ELF-1 (cell line): ENCODE measurements around the gene PPP1R17.

ENCODE experiments used
- DNase-seq: peaks from one replicate; pipeline ENCODE4 v3.0.0-alpha.2; 2016; ENCODE audit warnings: low read depth, low spot score

Gene PPP1R17

GRCh38 chr7:31699050-31699449 lies 12.0 kb downstream of the PPP1R17 start:
- no peak for DNase-seq

GRCh38 chr7:31702354-31702753 lies 15.3 kb downstream of the PPP1R17 start:
- no peak for DNase-seq

DNA sequence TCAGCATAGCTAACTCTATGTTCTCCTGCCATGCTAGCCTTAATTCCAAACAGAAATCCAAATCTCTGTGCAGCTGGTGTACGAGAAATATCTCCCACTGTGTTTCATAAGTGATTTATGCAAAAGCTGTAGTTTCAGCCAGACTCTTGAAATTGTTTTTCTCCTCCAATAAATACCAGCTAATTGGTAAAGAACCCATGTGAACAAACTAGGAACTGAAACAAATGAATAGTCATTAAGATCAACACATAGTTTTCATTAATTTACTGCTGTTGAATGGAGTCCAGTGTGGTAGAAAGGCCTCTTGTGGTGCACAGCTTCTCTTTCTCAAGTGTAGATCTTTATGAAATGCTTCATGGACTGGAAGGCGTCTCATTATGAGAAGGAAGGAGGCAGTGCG lies 18.4 kb downstream of the PPP1R17 start:
- no peak for DNase-seq

- no peak for DNase-seq
Measured at GRCh38 chr7:31707089-31707488, 20.1 kb downstream of the PPP1R17 start.

GRCh38 chr7:31710171-31710570 lies 23.2 kb downstream of the PPP1R17 start:
- DNase-seq: peak; percentile 77

DNA sequence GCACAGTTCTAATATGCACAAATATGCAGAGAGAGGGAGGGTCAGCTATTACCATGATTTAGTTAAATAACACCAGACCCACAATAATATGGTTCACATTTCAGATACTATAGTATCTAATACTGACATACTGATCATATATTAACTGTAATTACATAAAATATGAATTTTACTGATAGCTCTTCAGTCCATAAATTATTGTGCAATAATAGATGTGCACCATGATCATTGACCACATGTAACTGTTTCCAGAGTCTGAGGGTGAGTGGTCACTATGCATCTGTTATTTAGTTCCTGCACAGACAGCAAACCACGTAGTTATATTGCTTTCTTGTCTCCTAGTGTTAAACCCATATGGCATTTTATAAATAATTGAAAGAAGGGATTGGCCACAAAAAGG lies 29.3 kb downstream of the PPP1R17 start:
- DNase-seq: no peak

DNA sequence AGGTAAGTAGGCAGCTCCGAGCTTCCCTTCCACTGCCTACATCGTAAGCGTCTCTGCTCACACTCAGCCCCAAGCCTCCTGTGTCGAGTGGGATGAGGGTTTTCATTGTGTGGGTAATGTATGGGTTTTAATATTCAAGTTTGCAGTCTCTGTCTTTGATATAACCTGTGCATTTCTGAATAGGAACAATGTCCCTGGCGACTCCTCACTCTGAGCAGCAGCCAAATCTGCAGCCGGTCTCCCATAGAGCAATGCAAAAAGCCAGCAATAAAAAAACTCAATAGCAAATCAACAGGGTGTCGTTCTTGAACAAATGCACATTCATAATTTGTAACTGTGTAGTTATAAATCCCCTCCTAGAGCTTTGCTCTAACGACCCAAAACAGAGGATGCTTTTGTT lies 33.4 kb downstream of the PPP1R17 start:
- DNase-seq: no peak

GRCh38 chr7:31724696-31725095 lies 37.7 kb downstream of the PPP1R17 start:
- no peak for DNase-seq

DNA sequence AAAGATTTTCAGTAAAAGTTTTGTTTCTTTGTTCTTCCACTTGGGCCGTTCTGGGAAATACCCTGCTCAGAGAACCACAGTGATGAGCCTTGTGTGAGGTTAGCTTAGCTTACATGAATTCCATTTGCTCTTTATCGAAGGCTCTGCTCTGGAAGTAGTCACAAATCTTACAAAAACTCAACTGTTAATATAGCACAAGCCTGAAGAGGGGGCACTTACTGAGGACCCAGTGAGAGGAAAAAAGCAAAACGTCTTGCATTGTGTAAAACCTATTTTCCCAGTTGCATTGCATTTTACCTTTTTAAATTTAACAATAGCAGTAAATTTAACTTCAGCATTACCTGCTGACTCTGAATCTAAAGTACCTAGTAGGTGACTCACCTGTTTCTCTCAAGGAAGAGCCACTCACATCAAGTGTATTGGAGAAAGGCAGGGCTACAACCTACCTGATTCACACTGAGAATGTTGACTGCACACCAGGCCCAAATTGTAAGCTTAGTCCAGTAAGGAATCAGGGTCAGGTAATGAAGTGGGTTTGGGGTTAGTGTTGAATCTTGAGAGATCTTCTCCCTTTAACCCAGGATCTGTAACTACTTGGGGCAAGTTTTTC lies 42.3 kb downstream of the PPP1R17 start:
- DNase-seq: no peak

- DNase-seq: no peak
Measured at GRCh38 chr7:31734456-31734855, 47.4 kb downstream of the PPP1R17 start.

DNA sequence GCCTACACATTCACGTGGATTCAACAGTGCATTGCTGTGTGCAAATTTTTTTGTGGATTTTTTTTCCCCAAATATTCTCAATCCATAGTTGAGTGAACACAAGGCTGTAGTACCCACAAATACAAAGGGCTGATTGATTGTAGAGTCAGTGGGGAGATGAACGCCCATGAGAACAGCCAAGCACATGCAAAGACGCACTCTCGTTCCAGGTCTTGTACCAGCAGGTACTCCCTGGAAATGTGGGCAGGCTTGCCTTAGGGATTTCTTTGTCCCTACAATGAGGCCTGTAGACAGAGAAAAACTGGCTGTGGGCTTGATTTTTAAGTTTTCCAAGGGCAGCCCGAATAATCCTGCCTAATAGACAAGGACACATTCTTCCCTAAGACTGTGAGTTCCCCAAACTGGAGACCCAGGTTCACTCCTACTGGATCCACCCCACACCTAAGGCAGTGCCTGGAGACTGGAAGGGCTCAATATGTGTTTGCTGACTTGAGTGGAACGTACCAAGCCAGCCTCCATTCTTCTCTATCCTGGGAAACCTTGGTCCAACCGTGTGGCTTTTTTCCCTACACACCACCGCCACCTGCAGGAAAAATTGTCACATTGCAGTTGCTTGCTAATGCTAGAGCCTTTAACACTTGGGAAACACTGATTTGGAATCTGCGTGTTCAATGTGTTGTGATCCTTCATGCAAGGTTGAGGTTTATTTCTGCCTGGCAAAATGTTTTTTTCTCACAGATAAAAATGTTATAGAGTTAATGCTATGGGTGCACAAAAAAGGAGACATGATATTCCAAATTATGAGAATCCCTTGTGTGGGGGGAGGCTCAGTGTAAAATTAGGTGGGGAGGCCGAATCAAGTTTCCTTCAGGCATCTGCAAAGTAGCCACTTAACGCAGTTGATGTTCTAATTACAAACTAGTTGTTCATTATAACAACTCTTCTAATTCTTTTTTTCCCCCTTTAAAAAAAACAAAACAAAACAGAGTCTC lies 49.3 kb downstream of the PPP1R17 start:
- peak; percentile 81 for DNase-seq

DNA sequence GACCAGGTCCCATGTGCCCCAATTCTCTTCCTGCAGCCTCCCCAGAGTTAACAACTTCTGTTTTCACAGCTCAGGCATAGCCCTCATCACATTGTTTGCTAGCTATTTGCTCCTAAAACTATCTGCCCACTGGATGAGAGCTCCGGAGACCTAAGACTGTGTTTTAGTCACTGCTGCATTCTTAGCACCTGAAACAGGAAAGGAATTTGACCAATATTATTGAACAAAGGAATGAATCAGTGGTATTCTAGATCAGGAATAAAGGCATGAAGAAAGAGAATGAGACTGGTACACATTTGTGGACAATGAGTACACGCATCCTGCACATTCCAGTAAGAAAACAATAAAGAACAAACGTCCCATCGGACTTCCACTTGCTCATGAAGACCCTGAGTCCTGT lies 54.8 kb downstream of the PPP1R17 start:
- no peak for DNase-seq

- DNase-seq: peak; percentile 34
Measured at GRCh38 chr7:31744294-31744874, 57.4 kb downstream of the PPP1R17 start.

DNA sequence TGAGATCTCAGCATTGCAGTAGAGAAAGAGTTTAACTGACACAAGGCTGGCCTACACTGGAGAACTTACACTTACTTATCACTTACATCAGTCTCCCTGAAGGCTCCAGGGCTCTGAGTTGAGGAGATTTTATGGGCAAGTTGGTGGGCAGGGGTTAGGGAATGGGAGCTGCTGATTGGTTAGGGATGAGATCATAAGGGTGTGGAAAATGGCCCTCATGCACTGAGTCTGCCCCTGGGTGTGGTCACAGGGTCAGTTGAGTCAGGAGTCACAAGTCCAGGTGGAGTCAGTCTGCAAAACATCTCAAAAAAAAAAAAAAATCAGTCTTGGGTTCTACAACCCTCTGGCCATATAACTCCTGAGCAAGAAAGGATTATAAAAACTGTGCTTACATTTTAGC lies 60.5 kb downstream of the PPP1R17 start:
- no peak for DNase-seq

- no peak for DNase-seq
Measured at GRCh38 chr7:31748084-31748483, 61.1 kb downstream of the PPP1R17 start.

DNA sequence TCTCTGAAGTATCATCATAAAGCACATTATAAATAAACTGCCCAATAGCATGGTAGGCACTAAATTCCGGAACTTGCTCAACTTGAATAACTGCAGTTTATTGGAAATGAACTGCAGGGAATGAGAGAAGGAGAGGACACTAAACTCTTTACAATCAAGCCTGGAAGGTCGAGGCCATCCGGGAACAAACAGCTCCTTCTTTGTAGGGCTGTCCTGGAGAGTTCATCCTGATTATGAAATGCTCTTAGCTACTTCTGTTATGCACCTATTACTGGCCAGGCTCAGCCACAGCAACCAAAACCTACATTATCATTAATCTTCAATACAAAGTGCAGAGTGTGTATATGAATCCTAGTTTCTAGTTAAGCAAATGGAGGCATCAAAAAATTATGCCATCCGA lies 64.7 kb downstream of the PPP1R17 start:
- no peak for DNase-seq
